HepG2 (cell line): ENCODE results near the gene TRAF3. TPM values are rescaled to one million over a fixed set of nuclear protein-coding genes. Genes with fewer than 3 reads are reported as not detected.

Experiments used
- ATAC-seq: fragments of 200-7000 bp; cut with Tn5 transposase; 3 replicates; pipeline ENCODE4 v1.9.1; 2020; ENCODE audit warnings: mild to moderate bottlenecking, moderate library complexity
- BruUV-seq: library from RNA; stranded (reverse); fragments of 400-500 nt; replicated peaks from 2 replicates; lab custom pipeline; 2021; lab: Mats Ljungman, UMichigan
- CTCF ChIA-PET: fragments of 300-600 bp; formaldehyde crosslinking; extraction: SDS; loops from one replicate; lab custom pipeline; 2021; ENCODE audit warnings: low total read pairs, inconsistent platforms, low intra/inter-chr PET ratio; lab: Yijun Ruan, JAX
- POLR2A ChIA-PET: fragments of 350-600 bp; sonication (Branson Sonifier 250); formaldehyde crosslinking; loops from one replicate; lab custom pipeline; 2020; ENCODE audit warnings: antibody characterized with exemption, inconsistent platforms; lab: Yijun Ruan, JAX
- DNase-seq: peaks from one replicate; pipeline ENCODE4 v3.0.0-alpha.2; 2015; ENCODE audit warnings: low spot score
- FAIRE-seq: peaks from 3 replicates; lab custom pipeline; 2011; peaks lifted over from hg19 to GRCh38; lab: Jason Lieb, UNC
- H2AFZ ChIP-seq: one replicate; pipeline ENCODE4 v1.6.1; 2011; ENCODE audit warnings: low read length, inconsistent platforms
- H3K27ac ChIP-seq: fragments of 300-600 bp; 3 replicates; pipeline ENCODE4 v1.8.0; 2011; ENCODE audit warnings: mixed run types, mild to moderate bottlenecking, mixed read lengths, low read length, inconsistent platforms; ENCODE audit not compliant: insufficient read depth; ENCODE audit errors: extremely low read length
- H3K27me3 ChIP-seq, 2 experiments: fragments of 200-600 bp in 1 of 2; 2 replicates in 1 of 2; 3 replicates in 1 of 2; pipeline versions ENCODE4 v1.6.0 to v1.8.0; 2011; ENCODE audit warnings: low read length in 2 of 2, mild to moderate bottlenecking in 2 of 2, moderate library complexity in 2 of 2, inconsistent platforms in 1 of 2; ENCODE audit not compliant: insufficient read depth in 2 of 2, control insufficient read depth in 1 of 2
- H3K36me3 ChIP-seq, 2 experiments: fragments of 200-600 bp in 1 of 2; replicated peaks in 1 of 2; 2 replicates in 1 of 2; 3 replicates in 1 of 2; pipeline versions ENCODE4 v1.5.1 to v1.8.0; 2011; ENCODE audit warnings: low read length in 2 of 2, inconsistent platforms in 1 of 2; ENCODE audit not compliant: insufficient read depth in 2 of 2, control insufficient read depth in 1 of 2
- H3K4me1 ChIP-seq: 2 replicates; pipeline ENCODE4 v1.5.1; 2012; ENCODE audit warnings: low read length, inconsistent platforms; ENCODE audit not compliant: insufficient read depth
- H3K4me2 ChIP-seq: 2 replicates; pipeline ENCODE4 v1.6.0; 2011; ENCODE audit warnings: low read depth, low read length, inconsistent platforms
- H3K4me3 ChIP-seq, 3 experiments: fragments of 200-600 bp in 1 of 3; sonication (generic), shearing (Covaris generic) in 1 of 3; replicated peaks in 1 of 3; 2 replicates each; pipeline ENCODE4 v1.5.1; 2011 to 2016; ENCODE audit warnings: low read length in 3 of 3, inconsistent platforms in 2 of 3, low read depth in 2 of 3, mild to moderate bottlenecking in 2 of 3, control low read depth in 1 of 3, mixed read lengths in 1 of 3; ENCODE audit not compliant: insufficient read depth in 1 of 3
- H3K79me2 ChIP-seq: one replicate; pipeline ENCODE4 v1.6.1; 2011; ENCODE audit warnings: low read length, inconsistent platforms; ENCODE audit not compliant: insufficient read depth
- H3K9ac ChIP-seq: 2 replicates; pipeline ENCODE4 v1.6.0; 2011; ENCODE audit warnings: mild to moderate bottlenecking, low read depth, low read length, inconsistent platforms; ENCODE audit not compliant: insufficient read depth
- H3K9me3 ChIP-seq: 2 replicates; pipeline ENCODE4 v1.5.1; 2012; ENCODE audit warnings: mild to moderate bottlenecking, low read length
- H4K20me1 ChIP-seq: 2 replicates; pipeline ENCODE4 v1.6.0; 2011; ENCODE audit warnings: inconsistent platforms, mild to moderate bottlenecking, low read length, moderate library complexity; ENCODE audit not compliant: insufficient read depth
- CREBL2 ChIP-seq: sonication (generic); formaldehyde crosslinking; IDR thresholded peaks from 2 replicates; pipeline ENCODE4 v1.8.1; 2023; ENCODE audit warnings: missing genetic modification reagents, mild to moderate bottlenecking, borderline replicate concordance
- FOXJ3 ChIP-seq: sonication (generic); formaldehyde crosslinking; IDR thresholded peaks from 2 replicates; pipeline ENCODE4 v1.4.0; 2020; ENCODE audit warnings: missing genetic modification reagents, mild to moderate bottlenecking, borderline replicate concordance
- TARDBP ChIP-seq: sonication (generic); formaldehyde crosslinking; IDR thresholded peaks from 2 replicates; pipeline ENCODE4 v1.8.0; 2022; ENCODE audit warnings: mild to moderate bottlenecking, missing genetic modification reagents
- TRIM24 ChIP-seq: sonication (generic); formaldehyde crosslinking; IDR thresholded peaks from 2 replicates; pipeline ENCODE4 v1.8.0; 2022; ENCODE audit warnings: mild to moderate bottlenecking, missing genetic modification reagents
- ZBTB20 ChIP-seq: sonication (generic); formaldehyde crosslinking; IDR thresholded peaks from 2 replicates; pipeline ENCODE4 v1.8.1; 2023; ENCODE audit warnings: missing genetic modification reagents, low read depth, mild to moderate bottlenecking, borderline replicate concordance
- ZNF337 ChIP-seq: sonication (generic); formaldehyde crosslinking; IDR thresholded peaks from 2 replicates; pipeline ENCODE4 v1.5.1; 2020; ENCODE audit warnings: missing genetic modification reagents, low read depth, mild to moderate bottlenecking, borderline replicate concordance
- ZNF367 ChIP-seq: sonication (generic); formaldehyde crosslinking; IDR thresholded peaks from 2 replicates; pipeline ENCODE4 v1.4.0; 2020; ENCODE audit warnings: missing genetic modification reagents, borderline replicate concordance
- ZNF446 ChIP-seq: sonication (generic); formaldehyde crosslinking; IDR thresholded peaks from 2 replicates; pipeline ENCODE4 v1.5.0; 2020; ENCODE audit warnings: mild to moderate bottlenecking, missing genetic modification reagents
- ZNF543 ChIP-seq: sonication (generic); formaldehyde crosslinking; IDR thresholded peaks from 2 replicates; pipeline ENCODE4 v1.4.0; 2020; ENCODE audit warnings: mild to moderate bottlenecking, missing genetic modification reagents
- ZNF784 ChIP-seq: sonication (generic); formaldehyde crosslinking; IDR thresholded peaks from 2 replicates; pipeline ENCODE4 v1.5.1; 2020; ENCODE audit warnings: missing genetic modification reagents, mild to moderate bottlenecking, borderline replicate concordance
- WGBS: methylation state at CpG from one replicate; pipeline ENCODE4 v1.1.6; 2017; ENCODE audit warnings: low lambda C conversion rate; 5-methylcytosine and 5-hydroxymethylcytosine counted together
- in situ Hi-C: cut with HindIII; loops from 2 replicates; pipeline ENCODE4 v1.10.0; 2017; ENCODE audit warnings: low pct_unique_long_range_greater_than_20kb; ENCODE audit not compliant: extremely low pct_ligation_motif_present
- intact Hi-C: fragments of 100-400 bp; cut with micrococcal nuclease; formaldehyde crosslinking; loops from one replicate; pipeline ENCODE4 v1.10.0; 2022; ENCODE audit not compliant: unreplicated experiment
- polyA plus RNA-seq, 8 experiments: library from polyadenylated mRNA; depleted of rRNA in 3 of 8; stranded (reverse) in 7 of 8; unstranded in 1 of 8; fragments of >200 nt; fragmentation: Illumina TruSeq in 4 of 8; extraction: Trizol in 4 of 8; gene quantifications; 2 replicates each; pipeline versions ENCODE4 v1.2.1 to v1.2.3, GENCODE V29; 2011 to 2016; ENCODE audit warnings: low read depth in 4 of 8, missing spikeins in 1 of 8, mixed read lengths in 1 of 8; ENCODE audit not compliant: insufficient read depth in 1 of 8
- total RNA-seq, 5 experiments: library from RNA; depleted of rRNA; stranded (reverse); fragments of >200 nt; fragmentation: Illumina TruSeq; extraction: Trizol; gene quantifications; 2 replicates each; pipeline ENCODE4 v1.2.3, GENCODE V29; 2016; ENCODE audit warnings: low read depth in 1 of 5
- TF ChIP-seq, protein P1 (sequence below): sonication (generic); formaldehyde crosslinking; IDR thresholded peaks from 2 replicates; pipeline ENCODE4 v1.5.0; 2020; ENCODE audit warnings: missing genetic modification reagents
- TF ChIP-seq, protein P2 (sequence below): IDR thresholded peaks from 2 replicates; pipeline ENCODE4 v1.6.1; 2016; ENCODE audit warnings: low read depth, missing genetic modification reagents, missing compliant biosample characterization

TRAF3 gene
- total and polyA plus RNA-seq, 2 of the 13 experiments (the other 11 are each of a cell fraction or from before 2014, with no cell fraction given), result 6.9 to 12.2 TPM

- TF ChIP-seq ZNF784 (CRISPR knock-in tag), result no peak
- TF ChIP-seq ZBTB20 (CRISPR knock-in tag), result no peak
- TF ChIP-seq TARDBP (CRISPR knock-in tag), result no peak
- TF ChIP-seq TRIM24 (CRISPR knock-in tag), result no peak
- TF ChIP-seq FOXJ3 (CRISPR knock-in tag), result no peak
- TF ChIP-seq ZNF337 (CRISPR knock-in tag), result no peak
- TF ChIP-seq, protein P1, sequence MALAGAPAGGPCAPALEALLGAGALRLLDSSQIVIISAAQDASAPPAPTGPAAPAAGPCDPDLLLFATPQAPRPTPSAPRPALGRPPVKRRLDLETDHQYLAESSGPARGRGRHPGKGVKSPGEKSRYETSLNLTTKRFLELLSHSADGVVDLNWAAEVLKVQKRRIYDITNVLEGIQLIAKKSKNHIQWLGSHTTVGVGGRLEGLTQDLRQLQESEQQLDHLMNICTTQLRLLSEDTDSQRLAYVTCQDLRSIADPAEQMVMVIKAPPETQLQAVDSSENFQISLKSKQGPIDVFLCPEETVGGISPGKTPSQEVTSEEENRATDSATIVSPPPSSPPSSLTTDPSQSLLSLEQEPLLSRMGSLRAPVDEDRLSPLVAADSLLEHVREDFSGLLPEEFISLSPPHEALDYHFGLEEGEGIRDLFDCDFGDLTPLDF (CRISPR knock-in tag), result no peak
- TF ChIP-seq, protein P2, sequence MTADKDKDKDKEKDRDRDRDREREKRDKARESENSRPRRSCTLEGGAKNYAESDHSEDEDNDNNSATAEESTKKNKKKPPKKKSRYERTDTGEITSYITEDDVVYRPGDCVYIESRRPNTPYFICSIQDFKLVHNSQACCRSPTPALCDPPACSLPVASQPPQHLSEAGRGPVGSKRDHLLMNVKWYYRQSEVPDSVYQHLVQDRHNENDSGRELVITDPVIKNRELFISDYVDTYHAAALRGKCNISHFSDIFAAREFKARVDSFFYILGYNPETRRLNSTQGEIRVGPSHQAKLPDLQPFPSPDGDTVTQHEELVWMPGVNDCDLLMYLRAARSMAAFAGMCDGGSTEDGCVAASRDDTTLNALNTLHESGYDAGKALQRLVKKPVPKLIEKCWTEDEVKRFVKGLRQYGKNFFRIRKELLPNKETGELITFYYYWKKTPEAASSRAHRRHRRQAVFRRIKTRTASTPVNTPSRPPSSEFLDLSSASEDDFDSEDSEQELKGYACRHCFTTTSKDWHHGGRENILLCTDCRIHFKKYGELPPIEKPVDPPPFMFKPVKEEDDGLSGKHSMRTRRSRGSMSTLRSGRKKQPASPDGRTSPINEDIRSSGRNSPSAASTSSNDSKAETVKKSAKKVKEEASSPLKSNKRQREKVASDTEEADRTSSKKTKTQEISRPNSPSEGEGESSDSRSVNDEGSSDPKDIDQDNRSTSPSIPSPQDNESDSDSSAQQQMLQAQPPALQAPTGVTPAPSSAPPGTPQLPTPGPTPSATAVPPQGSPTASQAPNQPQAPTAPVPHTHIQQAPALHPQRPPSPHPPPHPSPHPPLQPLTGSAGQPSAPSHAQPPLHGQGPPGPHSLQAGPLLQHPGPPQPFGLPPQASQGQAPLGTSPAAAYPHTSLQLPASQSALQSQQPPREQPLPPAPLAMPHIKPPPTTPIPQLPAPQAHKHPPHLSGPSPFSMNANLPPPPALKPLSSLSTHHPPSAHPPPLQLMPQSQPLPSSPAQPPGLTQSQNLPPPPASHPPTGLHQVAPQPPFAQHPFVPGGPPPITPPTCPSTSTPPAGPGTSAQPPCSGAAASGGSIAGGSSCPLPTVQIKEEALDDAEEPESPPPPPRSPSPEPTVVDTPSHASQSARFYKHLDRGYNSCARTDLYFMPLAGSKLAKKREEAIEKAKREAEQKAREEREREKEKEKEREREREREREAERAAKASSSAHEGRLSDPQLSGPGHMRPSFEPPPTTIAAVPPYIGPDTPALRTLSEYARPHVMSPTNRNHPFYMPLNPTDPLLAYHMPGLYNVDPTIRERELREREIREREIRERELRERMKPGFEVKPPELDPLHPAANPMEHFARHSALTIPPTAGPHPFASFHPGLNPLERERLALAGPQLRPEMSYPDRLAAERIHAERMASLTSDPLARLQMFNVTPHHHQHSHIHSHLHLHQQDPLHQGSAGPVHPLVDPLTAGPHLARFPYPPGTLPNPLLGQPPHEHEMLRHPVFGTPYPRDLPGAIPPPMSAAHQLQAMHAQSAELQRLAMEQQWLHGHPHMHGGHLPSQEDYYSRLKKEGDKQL, result no peak
- TF ChIP-seq ZNF367, result no peak
- no peak for TF ChIP-seq ZNF446 (CRISPR knock-in tag)
- TF ChIP-seq ZNF543 (CRISPR knock-in tag), result no peak
- TF ChIP-seq CREBL2 (CRISPR knock-in tag), result no peak
- no TSS peak for BruUV-seq
- DNase-seq (no peak), ATAC-seq (no peak), FAIRE-seq (no peak)
- Histone ChIP-seq H3K9ac (no peak overlapping the region), H3K4me2 (no peak overlapping the region), H3K9me3 (no peaks in the 10 kb centered on the region), H4K20me1 (no peaks in the 10 kb centered on the region), H3K4me3 (no peak overlapping the region), H3K27ac (no peak overlapping the region), H3K27me3 (no peaks in the 10 kb centered on the region), H2AFZ (no peak overlapping the region), H3K79me2 (peaks cover 3% of the 10 kb centered on the region), H3K4me1 (peaks cover 42% of the 10 kb centered on the region), H3K36me3 (no peaks in the 10 kb centered on the region)
- WGBS, result 92% methylated on average over 5 of the region's 5 CpGs
- in situ Hi-C loops, result no loop called here
- intact Hi-C loops, result no loop called here
- ChIA-PET CTCF (no interaction called here), POLR2A (no interaction called here)
These were observed 44.0 kb downstream of the TRAF3 start for GRCh38 chr14:102821252-102821651.
